Measurements from ENCODE around the gene C10orf120.
A peak's percentile ranks its signal among the peaks of the same experiment; 100 is the strongest.

C10orf120 gene

GRCh38 chr10:122706467-122706866 lies 6.8 kb upstream of the C10orf120 start:
- H3K27me3 ChIP-seq (replicated peaks; ENCODE audit: control insufficient read depth, insufficient read depth, low read length): no peaks in the 10 kb centered on the region; the same call in none of the 2 replicates
- no peak for TF ChIP-seq CTCF (IDR thresholded peaks at IDR 0.05; ENCODE audit: insufficient read depth, low read length, poor library complexity, severe bottlenecking)
- H3K36me3 ChIP-seq (ENCODE audit: control insufficient read depth, insufficient read depth, low read length): no peaks in the 10 kb centered on the region
- DNase-seq (ENCODE audit: extremely low read depth, insufficient read length): no peak
- H3K4me3 ChIP-seq (replicated peaks; ENCODE audit: low read depth, low read length): no peak overlapping the region

- Histone ChIP-seq H3K4me3 (replicated peaks; ENCODE audit: low read depth, low read length) (no peak overlapping the region), H3K36me3 (ENCODE audit: control insufficient read depth, insufficient read depth, low read length) (no peaks in the 10 kb centered on the region), H3K27me3 (replicated peaks; ENCODE audit: control insufficient read depth, insufficient read depth, low read length) (no peaks in the 10 kb centered on the region; the same call in none of the 2 replicates)
- peak; percentile 25 for DNase-seq (ENCODE audit: extremely low read depth, insufficient read length)
- TF ChIP-seq CTCF (IDR thresholded peaks at IDR 0.05; ENCODE audit: insufficient read depth, low read length, poor library complexity, severe bottlenecking): peak; percentile 93
Observed at GRCh38 chr10:122703483-122704448, 4.1 kb upstream of the C10orf120 start.

GRCh38 chr10:122702275-122702674 lies 2.6 kb upstream of the C10orf120 start:
- Histone ChIP-seq H3K4me3 (replicated peaks; ENCODE audit: low read depth, low read length) (no peak overlapping the region), H3K36me3 (ENCODE audit: control insufficient read depth, insufficient read depth, low read length) (no peaks in the 10 kb centered on the region), H3K27me3 (replicated peaks; ENCODE audit: control insufficient read depth, insufficient read depth, low read length) (no peaks in the 10 kb centered on the region; the same call in none of the 2 replicates)
- no peak for TF ChIP-seq CTCF (IDR thresholded peaks at IDR 0.05; ENCODE audit: insufficient read depth, low read length, poor library complexity, severe bottlenecking)
- no peak for DNase-seq (ENCODE audit: extremely low read depth, insufficient read length)

- no peak for TF ChIP-seq CTCF (IDR thresholded peaks at IDR 0.05; ENCODE audit: insufficient read depth, low read length, poor library complexity, severe bottlenecking)
- H3K36me3 ChIP-seq (ENCODE audit: control insufficient read depth, insufficient read depth, low read length): no peaks in the 10 kb centered on the region
- H3K27me3 ChIP-seq (replicated peaks; ENCODE audit: control insufficient read depth, insufficient read depth, low read length): no peaks in the 10 kb centered on the region; the same call in none of the 2 replicates
- no peak for DNase-seq (ENCODE audit: extremely low read depth, insufficient read length)
- no peak overlapping the region for H3K4me3 ChIP-seq (replicated peaks; ENCODE audit: low read depth, low read length)
Observed at GRCh38 chr10:122701652-122702051, 2.0 kb upstream of the C10orf120 start.

- Histone ChIP-seq H3K27me3 (replicated peaks; ENCODE audit: control insufficient read depth, insufficient read depth, low read length) (no peaks in the 10 kb centered on the region), H3K36me3 (ENCODE audit: control insufficient read depth, insufficient read depth, low read length) (no peaks in the 10 kb centered on the region), H3K4me3 (replicated peaks; ENCODE audit: low read depth, low read length) (no peak overlapping the region)
- DNase-seq (ENCODE audit: extremely low read depth, insufficient read length): no peak
- no peak for TF ChIP-seq CTCF (IDR thresholded peaks at IDR 0.05; ENCODE audit: insufficient read depth, low read length, poor library complexity, severe bottlenecking)
Observed at GRCh38 chr10:122696687-122697086, 3.0 kb downstream of the C10orf120 start.

Measured in GM06990 (cell line).